Measurements from ENCODE around the gene WNT5B. TPM values are rescaled to one million over a fixed set of nuclear protein-coding genes. Genes with fewer than 3 reads are reported as not detected.

Gene WNT5B
- total RNA-seq, 4 donors from 2014 or later: 5.6 to 30.9 (median 12.7) TPM

- Histone ChIP-seq H3K4me3 (no peak overlapping the region), H3K36me3 (peaks cover 0 to 34% (median 0%) of the 10 kb centered on the region in 3 donors), H3K4me1 (peaks cover 11 to 60% (median 19%) of the 10 kb centered on the region in 3 donors), H3K9me3 (no peaks in the 10 kb centered on the region), H3K27ac (peak overlapping the region in 2 of 4 donors; percentile 13 to 50), H3K27me3 (peaks cover 0 to 21% (median 0%) of the 10 kb centered on the region in 4 donors)
- no peak for DNase-seq
- intact Hi-C loops (cut with DNase I): loop anchor here (5.0 kb wide), 1 partner anchor 158 kb away; no protein-coding TSS in a partner anchor
- TF ChIP-seq CTCF (IDR thresholded peaks at IDR 0.05) (no peak), POLR2A (IDR thresholded peaks at IDR 0.05) (no peak)
- 50% methylated on average over 7 of the region's 7 CpGs for WGBS, 2 donors
Measured at GRCh38 chr12:1634149-1634548, 5.1 kb downstream of the WNT5B start.

- TF ChIP-seq CTCF (IDR thresholded peaks at IDR 0.05) (peak; percentile 30 to 88 (median 78)), POLR2A (IDR thresholded peaks at IDR 0.05) (no peak)
- H3K9me3 ChIP-seq: no peaks in the 10 kb centered on the region
- peak overlapping the region in 2 of 4 donors; percentile 13 to 50 for H3K27ac ChIP-seq
- intact Hi-C loops (cut with DNase I): loop anchor here (5.0 kb wide), 1 partner anchor 158 kb away; no protein-coding TSS in a partner anchor
- peaks cover 6 to 55% (median 14%) of the 10 kb centered on the region in 3 donors for H3K4me1 ChIP-seq
- H3K36me3 ChIP-seq: peaks cover 0 to 38% (median 0%) of the 10 kb centered on the region in 3 donors
- WGBS, 2 donors: 36 to 51% methylated on average over 12 to 15 of the region's 16 CpGs
- H3K27me3 ChIP-seq: peaks cover 0 to 21% (median 0%) of the 10 kb centered on the region in 4 donors
- H3K4me3 ChIP-seq: no peak overlapping the region
- DNase-seq: no peak
Measured at GRCh38 chr12:1634590-1635191, 5.7 kb downstream of the WNT5B start.

- Histone ChIP-seq H3K27me3 (peaks cover 0 to 14% (median 0%) of the 10 kb centered on the region in 4 donors), H3K27ac (no peak overlapping the region), H3K4me1 (peaks cover 4 to 46% (median 6%) of the 10 kb centered on the region in 3 donors), H3K36me3 (peaks cover 0 to 46% (median 0%) of the 10 kb centered on the region in 3 donors), H3K4me3 (no peak overlapping the region), H3K9me3 (no peaks in the 10 kb centered on the region)
- intact Hi-C loops (cut with DNase I): no loop called here
- no peak for DNase-seq
- WGBS, 2 donors: 69 to 74% methylated on average over 11 of the region's 11 CpGs
- no peak for TF ChIP-seq POLR2A (IDR thresholded peaks at IDR 0.05)
- no peak for TF ChIP-seq CTCF (IDR thresholded peaks at IDR 0.05)
Measured at GRCh38 chr12:1635301-1636095, 6.5 kb downstream of the WNT5B start.

- WGBS, 2 donors: 58 to 68% methylated on average over 5 of the region's 5 CpGs
- Histone ChIP-seq H3K36me3 (peaks cover 0 to 59% (median 0%) of the 10 kb centered on the region in 3 donors), H3K27ac (no peak overlapping the region), H3K4me3 (no peak overlapping the region), H3K4me1 (peaks cover 3 to 20% (median 4%) of the 10 kb centered on the region in 3 donors), H3K9me3 (no peaks in the 10 kb centered on the region), H3K27me3 (peaks cover 0 to under 1% (median 0%) of the 10 kb centered on the region in 4 donors)
- intact Hi-C loops (cut with DNase I): no loop called here
- TF ChIP-seq CTCF (IDR thresholded peaks at IDR 0.05) (no peak), POLR2A (IDR thresholded peaks at IDR 0.05) (no peak)
- DNase-seq: no peak
Measured at GRCh38 chr12:1638203-1638602, 9.2 kb downstream of the WNT5B start.

GRCh38 chr12:1639538-1639937, 10.5 kb downstream of the WNT5B start:
- peaks cover 0 to 51% (median 0%) of the 10 kb centered on the region in 3 donors for H3K36me3 ChIP-seq
- peaks cover 3 to 20% (median 11%) of the 10 kb centered on the region in 3 donors for H3K4me1 ChIP-seq
- H3K4me3 ChIP-seq: no peak overlapping the region
- WGBS, 2 donors: 87% methylated on average over 14 of the region's 40 CpGs; no CpG with 5 or more reads in 1 of the 2 donors
- no peaks in the 10 kb centered on the region for H3K27me3 ChIP-seq
- no peaks in the 10 kb centered on the region for H3K9me3 ChIP-seq
- no peak overlapping the region for H3K27ac ChIP-seq
- TF ChIP-seq POLR2A (IDR thresholded peaks at IDR 0.05): no peak
- no peak for TF ChIP-seq CTCF (IDR thresholded peaks at IDR 0.05)
- no peak for DNase-seq
- intact Hi-C loops (cut with DNase I): no loop called here

All from esophagus squamous epithelium (tissue), 5 donors.